Activated CD4-positive, alpha-beta T cell treated with anti-CD3 and anti-CD28 coated beads for 4 hours (primary cell): Measurements from ENCODE around the gene SYNE3.
"Not testable (repeated sequence)": the region's sequence is repeated elsewhere in the genome, so short reads cannot be mapped to it uniquely, and the experiment has no call there.

ENCODE experiments used
- DNase-seq, 2 donors: peaks; one replicate each; pipeline ENCODE4 v3.0.0-alpha.2; 2020

The SYNE3 gene

GRCh38 chr14:95523815-95524448, 7.5 kb upstream of the SYNE3 start:
- peak in 1 of 2 donors; percentile 36 for DNase-seq

GRCh38 chr14:95523051-95523814, 6.8 kb upstream of the SYNE3 start:
- DNase-seq = peak; percentile 35 to 40

DNA sequence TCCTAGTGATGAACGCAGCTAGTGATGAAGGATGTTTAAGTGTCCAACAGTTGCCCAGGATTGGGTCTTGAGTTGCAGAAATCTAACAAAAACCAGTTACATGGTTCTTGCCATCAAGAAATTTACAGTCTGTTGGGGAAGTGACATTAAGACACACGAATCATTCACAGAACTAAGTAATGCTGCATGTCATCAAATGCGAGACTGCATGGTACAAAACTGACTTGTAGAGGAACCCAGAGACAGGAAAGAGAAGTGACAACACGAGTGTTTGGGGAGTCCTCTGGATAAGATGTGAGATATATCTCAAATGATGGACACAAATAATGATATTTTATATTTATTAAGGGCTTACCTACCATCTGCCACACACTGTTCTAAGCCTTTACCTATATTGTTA, 6.1 kb upstream of the SYNE3 start:
- no peak for DNase-seq

GRCh38 chr14:95522116-95522515, 5.7 kb upstream of the SYNE3 start:
- DNase-seq = no peak

DNA sequence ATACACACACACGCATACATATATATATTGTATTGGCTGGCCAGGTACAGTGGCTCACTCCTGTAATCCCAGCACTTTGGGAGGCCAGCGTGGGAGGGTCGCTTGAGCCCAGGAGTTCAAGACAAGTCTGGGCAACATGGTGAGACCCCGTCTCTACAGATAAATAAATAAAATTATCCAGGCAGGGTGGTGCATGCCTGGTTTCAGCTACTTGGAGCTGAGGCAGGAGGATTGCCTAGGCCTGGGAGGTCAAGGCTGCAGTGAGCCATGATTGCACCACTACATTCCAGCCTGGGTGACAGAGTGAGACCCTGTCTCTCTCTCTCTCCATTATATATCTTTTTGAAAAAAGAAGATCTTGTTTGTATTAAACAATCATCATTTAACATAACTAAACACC, 4.6 kb upstream of the SYNE3 start:
- no peak for DNase-seq

DNA sequence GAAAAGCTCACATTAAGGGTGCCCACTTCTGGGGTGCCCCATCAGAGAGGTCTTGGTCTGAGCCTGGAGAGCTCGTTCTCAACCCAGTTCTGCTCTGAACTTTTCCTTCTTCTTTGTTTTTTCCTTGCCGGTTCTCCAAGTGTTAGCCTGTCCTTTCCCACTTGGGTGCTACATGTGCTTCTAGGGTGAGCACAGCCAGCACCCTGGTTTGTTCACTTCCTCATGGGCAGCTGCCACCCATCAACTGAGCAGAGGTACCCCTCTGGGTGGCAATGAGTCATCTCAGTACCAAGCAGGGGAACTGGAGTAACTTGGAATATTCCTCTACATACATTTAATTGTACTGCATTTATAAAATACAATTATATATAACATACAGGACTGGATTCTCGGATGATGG, 3.9 kb upstream of the SYNE3 start:
- DNase-seq = no peak

- DNase-seq = peak; percentile 66 to 72
These were observed 3.2 kb upstream of the SYNE3 start for GRCh38 chr14:95519699-95520098.

DNA sequence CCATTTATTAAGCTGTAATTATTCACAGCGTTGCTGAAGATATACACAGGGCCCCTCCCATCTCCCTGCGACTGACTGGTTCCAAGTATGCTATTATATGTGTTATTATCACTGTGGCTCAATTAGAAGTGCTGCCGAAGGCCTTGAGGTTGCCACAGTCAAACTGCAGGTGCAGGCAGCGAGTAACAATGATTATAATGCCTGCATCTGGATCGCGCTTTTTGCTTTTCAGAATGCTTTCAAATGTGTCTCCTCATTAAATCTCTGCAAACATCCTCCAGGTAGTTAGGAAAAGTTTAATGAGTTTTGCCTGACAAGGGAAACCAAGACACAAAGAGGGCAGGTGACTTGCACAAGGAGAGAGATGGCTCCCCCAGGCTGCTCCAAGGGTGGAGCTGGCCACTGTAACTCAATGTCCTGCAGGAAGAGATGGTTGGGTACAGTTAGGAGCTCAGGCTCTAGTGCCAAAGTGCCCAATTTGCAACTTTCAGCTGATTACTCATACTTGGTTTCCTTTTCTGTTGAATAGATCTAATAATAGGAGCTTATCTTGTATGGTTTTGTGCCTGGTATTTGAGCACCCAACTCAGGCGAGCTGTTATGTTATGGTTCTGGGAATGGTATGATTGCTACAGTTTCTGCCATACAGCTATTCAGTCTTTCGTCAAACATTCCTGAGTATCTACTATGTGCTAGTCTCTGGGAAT, 1.7 kb upstream of the SYNE3 start:
- no peak for DNase-seq

DNA sequence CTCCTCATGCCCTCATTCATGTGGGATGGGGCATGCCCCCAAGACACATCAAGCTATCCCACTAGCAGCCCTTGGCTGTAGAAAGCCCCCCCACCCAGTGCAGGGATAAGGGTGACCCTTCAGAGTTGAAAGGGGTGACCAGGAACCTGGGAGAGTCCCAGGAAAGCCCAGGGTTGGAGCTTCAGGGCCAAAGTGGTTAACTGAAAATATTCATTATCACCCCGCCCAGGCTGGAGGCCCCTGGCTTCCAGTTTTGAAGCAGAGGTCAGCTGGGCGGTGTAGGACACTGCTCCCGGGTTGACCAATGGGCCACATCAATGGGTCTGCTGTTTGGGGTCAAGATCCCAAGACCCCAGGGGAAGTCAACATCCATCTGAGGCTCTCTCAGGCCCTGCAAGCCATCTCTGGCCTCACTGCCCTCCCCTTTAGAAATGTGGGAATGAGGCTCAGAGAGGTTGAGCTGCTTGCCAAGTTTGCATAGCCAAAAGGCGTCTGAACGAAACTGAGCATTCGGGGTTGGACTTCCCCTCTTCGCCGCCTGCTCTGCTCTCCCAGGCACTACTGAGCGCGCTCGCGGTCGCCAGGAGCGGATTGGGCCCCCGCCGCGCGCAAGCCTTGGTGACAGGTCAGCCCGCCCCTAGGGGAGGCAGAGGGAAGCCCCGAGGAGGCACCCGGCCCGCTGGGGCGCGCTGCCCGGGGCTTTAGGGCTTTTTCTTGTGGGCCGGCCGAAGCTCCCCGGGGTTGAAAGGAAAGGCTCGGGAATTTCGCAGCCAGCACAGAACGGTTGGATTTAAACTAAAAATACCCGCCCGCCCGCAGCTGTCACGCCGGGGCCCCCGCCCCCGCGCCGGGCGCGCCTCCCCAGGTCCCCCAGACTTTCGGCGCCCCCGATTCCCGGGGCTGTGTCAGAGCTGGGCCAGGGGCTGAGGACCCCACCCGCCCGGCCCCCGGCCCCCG, 576 bp downstream of the SYNE3 start:
- DNase-seq = peak; percentile 74 to 77

DNA sequence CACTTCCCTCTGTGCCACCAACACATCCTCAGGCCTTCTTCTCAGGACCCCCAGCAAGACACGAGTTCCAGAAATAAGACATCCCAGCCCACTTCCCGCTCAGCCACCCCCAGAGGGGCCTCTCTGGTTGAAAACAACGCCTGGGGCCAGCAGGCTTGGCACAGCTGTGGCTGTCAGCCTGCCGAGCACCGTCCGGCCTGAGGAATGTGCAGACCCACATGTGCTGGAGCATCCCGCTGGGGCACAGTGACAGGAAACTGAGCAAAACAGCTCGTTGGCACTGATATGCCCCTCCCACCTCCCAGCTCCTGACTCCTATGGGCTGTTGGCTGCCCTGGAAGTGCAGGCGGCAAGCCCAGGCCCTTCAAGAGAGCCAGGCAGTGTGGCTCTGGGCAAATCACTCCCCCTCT, 1.4 kb downstream of the SYNE3 start:
- no peak for DNase-seq

DNA sequence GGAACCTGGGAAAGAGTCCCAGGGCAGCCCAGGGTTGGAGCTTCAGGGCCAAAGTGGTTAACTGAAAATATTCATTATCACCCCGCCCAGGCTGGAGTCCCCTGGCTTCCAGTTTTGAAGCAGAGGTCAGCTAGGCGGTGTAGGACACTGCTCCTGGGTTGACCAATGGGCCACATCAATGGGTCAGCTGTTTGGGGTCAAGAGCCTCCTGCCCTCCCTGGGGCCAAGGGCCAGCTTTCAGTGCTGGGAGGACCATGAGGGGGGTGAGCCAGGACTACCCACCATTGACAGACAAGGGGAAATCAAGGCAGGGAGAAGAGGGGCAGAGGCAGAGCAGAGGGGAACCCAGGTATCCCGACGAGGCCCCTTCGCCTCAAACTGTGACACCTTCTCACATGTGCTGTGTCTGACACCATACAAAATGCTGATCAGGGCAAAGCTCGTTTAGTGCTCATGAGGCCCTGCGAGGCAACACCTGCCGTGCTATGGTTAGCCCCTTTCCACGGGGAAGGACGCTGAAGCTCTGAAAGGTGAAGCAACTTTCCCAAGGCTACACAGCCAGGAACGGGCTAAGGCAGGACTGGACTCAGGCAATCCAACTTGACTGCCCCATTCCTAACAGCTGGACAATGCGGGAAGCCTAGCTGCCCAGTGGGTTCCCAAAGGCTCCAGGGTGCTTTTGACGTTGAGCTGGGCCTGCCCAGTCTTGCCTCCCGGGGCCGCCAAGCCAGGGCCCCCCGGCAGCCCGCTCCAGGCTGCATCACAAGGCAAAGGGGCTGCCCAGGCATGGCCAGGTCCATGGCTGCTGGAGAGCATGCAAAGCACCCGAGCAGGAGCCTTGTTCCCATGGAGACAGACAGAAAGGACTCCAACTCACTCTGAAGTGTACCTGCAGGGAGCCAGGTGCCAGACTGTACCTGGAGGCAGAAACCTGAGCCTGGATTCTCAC, 2.0 kb downstream of the SYNE3 start:
- DNase-seq = no peak

GRCh38 chr14:95513291-95513690, 3.2 kb downstream of the SYNE3 start:
- DNase-seq = no peak

- no peak for DNase-seq
These were observed 4.8 kb downstream of the SYNE3 start for GRCh38 chr14:95511687-95512086.

- DNase-seq = no peak
These were observed 5.6 kb downstream of the SYNE3 start for GRCh38 chr14:95510804-95511203.

- not testable (repeated sequence) for DNase-seq
These were observed 6.1 kb downstream of the SYNE3 start for GRCh38 chr14:95510344-95510743.

DNA sequence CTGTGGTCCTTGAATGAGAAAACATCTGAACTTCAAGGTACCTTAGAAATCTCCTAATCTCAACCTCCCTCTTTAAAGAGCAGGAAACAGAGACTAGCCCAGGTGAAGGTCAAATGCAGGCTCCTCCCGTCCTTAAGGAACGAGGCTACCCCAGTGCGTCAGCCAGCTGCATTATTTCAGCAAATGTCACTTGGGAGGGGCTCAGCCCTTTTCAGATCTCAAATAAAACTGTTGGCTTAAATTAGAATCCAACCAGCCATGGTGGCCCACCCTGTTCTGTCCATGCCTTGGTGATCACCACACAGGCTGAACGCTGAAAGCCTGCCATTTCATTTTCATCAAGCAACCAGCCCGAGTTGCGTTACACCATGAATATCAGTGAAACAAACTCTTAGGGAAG, 7.0 kb downstream of the SYNE3 start:
- DNase-seq = no peak

- no peak for DNase-seq
These were observed 8.1 kb downstream of the SYNE3 start for GRCh38 chr14:95508377-95508776.

- DNase-seq = no peak
These were observed 8.7 kb downstream of the SYNE3 start for GRCh38 chr14:95507701-95508103.

DNA sequence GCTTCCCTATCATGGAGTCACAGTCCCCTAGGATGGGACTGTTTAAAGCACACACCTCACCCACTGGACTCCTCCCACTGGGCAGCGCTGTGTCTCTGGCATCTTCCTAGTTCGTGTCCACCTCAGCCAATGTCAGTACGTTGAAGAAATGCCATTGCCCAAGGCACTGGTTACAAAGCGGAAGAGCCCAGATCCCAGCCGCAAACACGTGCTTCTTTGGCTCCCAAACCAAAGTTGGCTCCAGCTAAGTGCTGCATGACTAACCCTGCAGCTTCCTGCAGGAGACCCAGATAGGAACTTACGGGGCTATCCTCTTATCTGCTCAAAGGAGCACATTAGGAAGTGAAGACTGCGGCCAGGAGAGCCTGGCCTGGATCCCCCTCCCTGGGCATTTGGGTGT, 9.3 kb downstream of the SYNE3 start:
- no peak for DNase-seq

DNA sequence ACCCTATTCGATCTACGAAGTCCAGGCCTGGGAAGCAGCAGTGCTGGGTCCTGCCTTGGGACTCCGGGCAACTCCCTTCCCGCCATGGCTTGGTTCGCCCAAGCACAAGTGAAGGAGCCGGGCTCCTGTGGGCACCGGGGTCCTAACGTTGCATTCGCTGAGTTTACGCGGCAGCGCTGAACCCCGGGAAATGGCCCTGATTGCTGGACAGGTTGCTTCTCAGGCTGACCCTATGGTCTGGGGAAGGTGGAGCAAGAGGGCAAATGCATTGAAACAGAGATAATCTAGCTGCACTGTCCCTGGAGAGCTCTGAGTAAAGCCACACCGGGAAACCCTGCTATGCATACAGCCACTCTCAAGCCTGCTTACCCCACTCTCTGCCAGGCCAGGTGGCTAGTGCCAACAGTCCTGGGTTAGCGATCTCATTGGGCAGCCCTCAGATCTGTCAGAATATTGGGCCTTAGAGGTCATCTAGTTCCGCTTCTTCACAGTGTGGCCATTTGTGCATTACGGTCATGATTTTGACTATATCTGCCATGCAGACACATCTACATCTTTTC, 11.3 kb downstream of the SYNE3 start:
- no peak for DNase-seq
